Smooth muscle cell (in vitro differentiated cells): ENCODE results near the gene ZNF597. TPM values are rescaled to one million over a fixed set of nuclear protein-coding genes. Genes with fewer than 3 reads are reported as not detected.

ENCODE experiments used
- DNase-seq: peaks from one replicate; lab custom pipeline; 2025; ENCODE audit not compliant: unreplicated experiment; lab: John Stamatoyannopoulos, UW
- H2AFZ ChIP-seq: fragments of 200-600 bp; sonication (generic); 2 replicates; pipeline ENCODE4 v1.6.0; 2016; ENCODE audit warnings: antibody characterized with exemption, low read depth, mild to moderate bottlenecking
- H3F3A ChIP-seq: fragments of 200-600 bp; sonication (generic); 2 replicates; pipeline ENCODE4 v1.6.0; 2017; ENCODE audit warnings: antibody characterized with exemption, low read depth
- H3K27ac ChIP-seq: fragments of 200-600 bp; sonication (generic); 2 replicates; pipeline ENCODE4 v1.5.1; 2016; ENCODE audit warnings: low read depth, mild to moderate bottlenecking
- H3K27me3 ChIP-seq: fragments of 200-600 bp; sonication (generic); 2 replicates; pipeline ENCODE4 v1.6.1; 2016; ENCODE audit warnings: low read depth, mild to moderate bottlenecking
- H3K36me3 ChIP-seq: fragments of 200-600 bp; sonication (generic); 2 replicates; pipeline ENCODE4 v1.5.1; 2016; ENCODE audit warnings: low read depth
- H3K4me1 ChIP-seq: fragments of 200-600 bp; sonication (generic); 2 replicates; pipeline ENCODE4 v1.5.1; 2016; ENCODE audit warnings: low read depth
- H3K4me2 ChIP-seq: fragments of 200-600 bp; sonication (generic); 2 replicates; pipeline ENCODE4 v1.6.0; 2016; ENCODE audit warnings: mild to moderate bottlenecking
- H3K4me3 ChIP-seq: fragments of 200-600 bp; sonication (generic); 2 replicates; pipeline ENCODE4 v1.5.1; 2016; ENCODE audit warnings: mild to moderate bottlenecking
- H3K79me2 ChIP-seq: fragments of 200-600 bp; sonication (generic); 2 replicates; pipeline ENCODE4 v1.6.0; 2016; ENCODE audit warnings: low read depth, mild to moderate bottlenecking
- H3K9ac ChIP-seq: fragments of 200-600 bp; sonication (generic); 2 replicates; pipeline ENCODE4 v1.6.0; 2016; ENCODE audit warnings: low read depth
- H3K9me3 ChIP-seq: fragments of 200-600 bp; sonication (generic); replicated peaks from 2 replicates; pipeline ENCODE4 v1.5.1; 2016; ENCODE audit warnings: low read depth
- H4K20me1 ChIP-seq: fragments of 200-600 bp; sonication (generic); 2 replicates; pipeline ENCODE4 v1.6.0; 2016; ENCODE audit warnings: low read depth
- WGBS: methylation state at CpG from one replicate; pipeline ENCODE4 v1.1.7; 2016; ENCODE audit warnings: low lambda C conversion rate; 5-methylcytosine and 5-hydroxymethylcytosine counted together
- polyA plus RNA-seq: library from polyadenylated mRNA; unstranded; fragments of >200 nt; fragmentation: Nextera tagmentation; extraction: Ambion mirVana; gene quantifications from 2 replicates; pipeline ENCODE4 v1.2.1, GENCODE V29; 2016
- total RNA-seq: library from RNA; depleted of rRNA; stranded (reverse); fragments of >200 nt; gene quantifications from 2 replicates; pipeline ENCODE4 v1.2.3, GENCODE V29; 2014
- TF ChIP-seq, protein P1 (sequence below): fragments of 200-600 bp; sonication (generic); IDR thresholded peaks from 2 replicates; pipeline ENCODE4 v1.5.1; 2017; ENCODE audit warnings: borderline replicate concordance, mild to moderate bottlenecking, antibody characterized with exemption; ENCODE audit not compliant: insufficient read depth, poor library complexity, severe bottlenecking

The ZNF597 gene
- total and polyA plus RNA-seq, 2 experiments from 2014 or later: 6.7 to 12.5 TPM

- Histone ChIP-seq H3K4me3 (peak overlapping the region; percentile 79), H3K9ac (peak overlapping the region; percentile 55), H3K4me2 (peak overlapping the region; percentile 93), H3K79me2 (peaks cover 38% of the 10 kb centered on the region), H3K9me3 (peaks cover 28% of the 10 kb centered on the region), H2AFZ (peak overlapping the region; percentile 73), H3K27me3 (no peaks in the 10 kb centered on the region), H4K20me1 (no peaks in the 10 kb centered on the region), H3F3A (no peaks in the 10 kb centered on the region), H3K4me1 (peaks cover 11% of the 10 kb centered on the region), H3K36me3 (peaks cover 40% of the 10 kb centered on the region), H3K27ac (peak overlapping the region; percentile 37)
- TF ChIP-seq, protein P1, sequence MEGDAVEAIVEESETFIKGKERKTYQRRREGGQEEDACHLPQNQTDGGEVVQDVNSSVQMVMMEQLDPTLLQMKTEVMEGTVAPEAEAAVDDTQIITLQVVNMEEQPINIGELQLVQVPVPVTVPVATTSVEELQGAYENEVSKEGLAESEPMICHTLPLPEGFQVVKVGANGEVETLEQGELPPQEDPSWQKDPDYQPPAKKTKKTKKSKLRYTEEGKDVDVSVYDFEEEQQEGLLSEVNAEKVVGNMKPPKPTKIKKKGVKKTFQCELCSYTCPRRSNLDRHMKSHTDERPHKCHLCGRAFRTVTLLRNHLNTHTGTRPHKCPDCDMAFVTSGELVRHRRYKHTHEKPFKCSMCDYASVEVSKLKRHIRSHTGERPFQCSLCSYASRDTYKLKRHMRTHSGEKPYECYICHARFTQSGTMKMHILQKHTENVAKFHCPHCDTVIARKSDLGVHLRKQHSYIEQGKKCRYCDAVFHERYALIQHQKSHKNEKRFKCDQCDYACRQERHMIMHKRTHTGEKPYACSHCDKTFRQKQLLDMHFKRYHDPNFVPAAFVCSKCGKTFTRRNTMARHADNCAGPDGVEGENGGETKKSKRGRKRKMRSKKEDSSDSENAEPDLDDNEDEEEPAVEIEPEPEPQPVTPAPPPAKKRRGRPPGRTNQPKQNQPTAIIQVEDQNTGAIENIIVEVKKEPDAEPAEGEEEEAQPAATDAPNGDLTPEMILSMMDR: no peak
- 29% methylated on average over 17 of the region's 17 CpGs for WGBS
- DNase-seq: no peak
Measured at GRCh38 chr16:3401719-3402397, 41.4 kb downstream of the ZNF597 start.

DNA sequence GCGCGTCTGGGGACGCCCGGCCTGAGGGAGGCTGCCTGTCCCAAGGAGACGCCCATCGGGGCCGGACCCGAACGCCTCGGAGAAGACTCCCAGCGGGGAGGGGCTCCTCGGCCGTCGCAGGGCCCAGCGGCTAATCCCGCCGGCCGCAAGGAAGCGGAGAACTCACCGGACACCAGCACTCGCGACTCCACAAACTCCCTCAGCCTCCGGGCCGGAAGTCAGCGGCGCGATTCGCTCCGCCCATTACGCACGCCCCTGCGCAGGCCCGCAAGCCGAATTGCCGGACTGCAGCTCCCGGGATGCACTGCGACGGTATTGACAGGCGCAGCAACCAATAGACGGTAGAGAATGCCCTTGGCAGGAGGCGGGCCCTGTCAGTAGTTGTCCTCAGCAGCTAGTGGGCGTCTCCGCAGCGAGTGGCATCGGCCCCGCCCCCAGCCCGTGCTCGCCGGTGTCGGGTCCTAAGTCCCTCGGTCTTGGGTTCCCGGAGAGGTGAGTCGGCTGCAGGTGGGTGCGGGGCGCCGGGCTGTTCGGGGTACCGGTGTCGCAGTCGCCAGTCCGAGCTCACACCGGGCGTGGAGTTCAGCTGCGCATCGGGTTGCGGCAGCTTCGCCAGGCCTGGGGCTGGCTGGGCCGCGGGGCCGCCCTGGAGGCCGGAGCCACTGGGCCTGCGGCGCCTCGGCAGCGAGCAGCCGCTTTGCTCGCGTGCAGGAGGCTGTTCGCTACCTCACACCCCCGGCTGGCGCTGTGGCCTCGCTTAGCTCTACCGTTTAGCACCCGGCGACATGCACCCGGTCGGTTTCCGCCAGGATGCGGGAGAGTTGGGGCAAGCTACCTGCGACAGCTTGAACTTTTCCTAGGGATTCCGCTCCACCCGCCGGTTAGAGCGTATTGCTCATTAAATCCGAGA is 42.3 kb downstream of the ZNF597 start, which contains the start of the genes ZNF174 and ZSCAN32:
TSS of gene ZNF174 (plus strand) at position 437 of the 910 bp plus-strand sequence. CDS start 790 bp downstream, outside the sequence.
TSS of gene ZSCAN32 (minus strand) at position 226 of the 910 bp plus-strand sequence. CDS start 3,447 bp downstream, outside the sequence.
- Histone ChIP-seq H3K79me2 (peaks cover 47% of the 10 kb centered on the region), H3F3A (no peaks in the 10 kb centered on the region), H3K4me1 (peaks cover 11% of the 10 kb centered on the region), H3K4me2 (peak within 1 kb of the TSS; percentile 93), H3K36me3 (peaks cover 39% of the 10 kb centered on the region), H3K9me3 (peaks cover 21% of the 10 kb centered on the region), H2AFZ (peak within 1 kb of the TSS; percentile 86), H4K20me1 (no peaks in the 10 kb centered on the region), H3K27me3 (no peaks in the 10 kb centered on the region), H3K4me3 (peak within 1 kb of the TSS; percentile 79), H3K9ac (peak within 1 kb of the TSS; percentile 85), H3K27ac (peak within 1 kb of the TSS; percentile 54)
- under 1% methylated on average over 82 of the region's 95 CpGs for WGBS
- TF ChIP-seq, protein P1: no peak
- DNase-seq: peak; percentile 87

DNA sequence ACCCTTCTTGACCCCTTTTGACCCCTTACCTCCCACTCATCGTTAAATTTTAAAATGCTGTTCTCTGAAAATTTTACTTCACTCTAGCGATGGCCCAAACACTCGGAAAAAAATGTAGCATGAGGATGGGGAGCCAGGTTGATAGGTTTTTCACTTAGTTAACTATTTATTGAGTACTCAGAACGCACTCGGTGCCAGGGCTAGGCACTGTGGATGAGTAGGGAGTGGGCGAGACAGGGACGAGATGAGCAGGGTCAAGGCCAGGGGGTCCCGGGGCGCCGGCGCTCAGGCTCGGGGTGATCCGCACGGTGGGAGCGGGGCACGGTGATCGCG is 42.9 kb downstream of the ZNF597 start:
- Histone ChIP-seq H3K27me3 (no peaks in the 10 kb centered on the region), H3K9ac (peak overlapping the region; percentile 85), H3K79me2 (peaks cover 53% of the 10 kb centered on the region), H3K36me3 (peaks cover 39% of the 10 kb centered on the region), H3K27ac (peak overlapping the region; percentile 54), H3K4me2 (peak overlapping the region; percentile 90), H3K4me1 (peaks cover 11% of the 10 kb centered on the region), H4K20me1 (no peaks in the 10 kb centered on the region), H3F3A (no peaks in the 10 kb centered on the region), H2AFZ (peak overlapping the region; percentile 86), H3K4me3 (peak overlapping the region; percentile 79), H3K9me3 (peaks cover 15% of the 10 kb centered on the region)
- no peak for DNase-seq
- TF ChIP-seq, protein P1: no peak
- WGBS: 2% methylated on average over 18 of the region's 18 CpGs
